Body of pancreas (tissue), 4 donors: Measurements from ENCODE around the gene UQCC2.

Source experiments
- POLR2A ChIP-seq, 3 donors: fragments of 450-650 bp; IDR thresholded peaks; one replicate each; pipeline ENCODE4 v1.6.1; 2016; ENCODE audit warnings: antibody characterized with exemption in 3 of 3, mild to moderate bottlenecking in 2 of 3
- TF ChIP-seq, protein P1 (sequence below), 7 experiments: fragments of 450-650 bp in 4 of 7; fragments of 200-600 bp in 3 of 7; sonication (generic) in 3 of 7; IDR thresholded peaks; one replicate each; pipeline ENCODE4 v1.5.1; 2016 to 2019; ENCODE audit warnings: antibody characterized with exemption in 7 of 7

DNA sequence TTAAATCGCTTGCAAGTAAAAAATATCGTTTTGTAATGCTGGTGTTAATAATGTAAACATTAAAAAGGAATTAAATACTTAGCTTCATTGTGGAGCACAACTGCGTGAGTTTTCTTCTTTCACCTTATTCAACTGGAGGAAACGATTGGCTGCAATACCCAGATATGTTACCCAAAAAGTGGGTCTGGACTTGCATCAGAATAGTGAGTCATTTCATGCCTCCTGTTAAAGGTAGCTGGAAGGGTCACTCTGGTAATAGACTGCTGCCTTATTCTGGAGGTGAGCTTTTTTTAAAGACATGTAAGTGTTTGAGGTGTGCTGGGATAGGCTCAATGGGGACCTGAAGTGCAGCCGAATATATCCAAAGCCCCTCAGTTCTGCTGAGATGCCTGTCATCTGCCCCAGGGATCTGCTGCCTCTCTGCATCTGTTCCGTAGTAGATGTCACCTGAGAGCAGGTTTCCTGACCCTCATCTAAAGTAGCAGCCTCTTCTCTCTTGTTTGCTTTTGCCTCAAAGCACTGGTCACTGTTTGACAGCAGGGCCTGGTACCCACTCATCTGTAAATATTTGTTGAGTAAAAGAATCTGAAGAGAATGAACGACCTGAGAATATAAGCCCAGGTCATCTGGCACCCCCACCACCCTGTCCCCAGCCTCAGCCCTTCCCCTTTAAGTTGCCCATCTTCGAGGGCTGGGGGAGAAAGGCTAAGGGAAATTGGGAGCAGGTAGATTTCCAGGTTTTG lies 5.6 kb upstream of the UQCC2 start:
- TF ChIP-seq, protein P1, sequence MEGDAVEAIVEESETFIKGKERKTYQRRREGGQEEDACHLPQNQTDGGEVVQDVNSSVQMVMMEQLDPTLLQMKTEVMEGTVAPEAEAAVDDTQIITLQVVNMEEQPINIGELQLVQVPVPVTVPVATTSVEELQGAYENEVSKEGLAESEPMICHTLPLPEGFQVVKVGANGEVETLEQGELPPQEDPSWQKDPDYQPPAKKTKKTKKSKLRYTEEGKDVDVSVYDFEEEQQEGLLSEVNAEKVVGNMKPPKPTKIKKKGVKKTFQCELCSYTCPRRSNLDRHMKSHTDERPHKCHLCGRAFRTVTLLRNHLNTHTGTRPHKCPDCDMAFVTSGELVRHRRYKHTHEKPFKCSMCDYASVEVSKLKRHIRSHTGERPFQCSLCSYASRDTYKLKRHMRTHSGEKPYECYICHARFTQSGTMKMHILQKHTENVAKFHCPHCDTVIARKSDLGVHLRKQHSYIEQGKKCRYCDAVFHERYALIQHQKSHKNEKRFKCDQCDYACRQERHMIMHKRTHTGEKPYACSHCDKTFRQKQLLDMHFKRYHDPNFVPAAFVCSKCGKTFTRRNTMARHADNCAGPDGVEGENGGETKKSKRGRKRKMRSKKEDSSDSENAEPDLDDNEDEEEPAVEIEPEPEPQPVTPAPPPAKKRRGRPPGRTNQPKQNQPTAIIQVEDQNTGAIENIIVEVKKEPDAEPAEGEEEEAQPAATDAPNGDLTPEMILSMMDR (IDR thresholded peaks at IDR 0.05) = no peak
- no peak for TF ChIP-seq POLR2A (IDR thresholded peaks at IDR 0.05)
